ENCODE data around the gene CHAF1B. TPM values are rescaled to one million over a fixed set of nuclear protein-coding genes. Genes with fewer than 3 reads are reported as not detected.

The CHAF1B gene
- total RNA-seq, 2 experiments from 2014 or later: 4.5 to 4.8 TPM

- Histone ChIP-seq H3K9me3 (ENCODE audit: control insufficient read depth in 1 of 2, insufficient read depth in 1 of 2, low read length in 2 of 2) (no peaks in the 10 kb centered on the region), H3K36me3 (ENCODE audit: insufficient read depth, low read length) (no peaks in the 10 kb centered on the region), H3K27me3 (ENCODE audit: control insufficient read depth in 1 of 2, insufficient read depth in 2 of 2, low read length in 2 of 2) (peaks cover 0 to 3% of the 10 kb centered on the region in 2 experiments), H3K27ac (ENCODE audit: low read depth in 1 of 2, low read length in 2 of 2) (no peak overlapping the region), H3K4me3 (ENCODE audit: low read length) (no peak overlapping the region), H3K4me1 (ENCODE audit: insufficient read depth, low read length) (no peaks in the 10 kb centered on the region)
- ATAC-seq (ENCODE audit: poor library complexity) (no peak), DNase-seq (no peak)
- Mint-ChIP-seq H3K27ac (no peak overlapping the region), H3K36me3 (ENCODE audit: low read depth) (no peaks in the 10 kb centered on the region), H3K9me3 (no peaks in the 10 kb centered on the region), H3K4me1 (ENCODE audit: low read depth) (no peaks in the 10 kb centered on the region), H3K4me3 (no peak overlapping the region), H3K27me3 (no peaks in the 10 kb centered on the region)
- ChIA-PET POLR2A (no interaction called here), CTCF (no interaction called here)
- TF ChIP-seq CTCF (IDR thresholded peaks at IDR 0.05): no peak
- intact Hi-C loops (cut with DNase I, micrococcal nuclease): no loop called here
Measured at GRCh38 chr21:36451506-36451905, 66.3 kb downstream of the CHAF1B start.

GRCh38 chr21:36452281-36452825, 67.2 kb downstream of the CHAF1B start:
- no peak overlapping the region for H3K27ac Mint-ChIP-seq
- H3K4me1 ChIP-seq (ENCODE audit: insufficient read depth, low read length): no peaks in the 10 kb centered on the region
- intact Hi-C loops (cut with DNase I, micrococcal nuclease): no loop called here
- no peak overlapping the region for H3K27ac ChIP-seq (ENCODE audit: low read depth in 1 of 2, low read length in 2 of 2)
- TF ChIP-seq CTCF (IDR thresholded peaks at IDR 0.05): no peak
- no peaks in the 10 kb centered on the region for H3K36me3 Mint-ChIP-seq (ENCODE audit: low read depth)
- ChIA-PET POLR2A (no interaction called here), CTCF (no interaction called here)
- H3K36me3 ChIP-seq (ENCODE audit: insufficient read depth, low read length): no peaks in the 10 kb centered on the region
- H3K27me3 ChIP-seq (ENCODE audit: control insufficient read depth in 1 of 2, insufficient read depth in 2 of 2, low read length in 2 of 2): no peaks in the 10 kb centered on the region
- no peak overlapping the region for H3K4me3 ChIP-seq (ENCODE audit: low read length)
- no peak overlapping the region for H3K4me3 Mint-ChIP-seq
- H3K9me3 ChIP-seq (ENCODE audit: control insufficient read depth in 1 of 2, insufficient read depth in 1 of 2, low read length in 2 of 2): no peaks in the 10 kb centered on the region
- no peaks in the 10 kb centered on the region for H3K27me3 Mint-ChIP-seq
- no peaks in the 10 kb centered on the region for H3K9me3 Mint-ChIP-seq
- DNase-seq (no peak), ATAC-seq (ENCODE audit: poor library complexity) (no peak)
- no peaks in the 10 kb centered on the region for H3K4me1 Mint-ChIP-seq (ENCODE audit: low read depth)

DNA sequence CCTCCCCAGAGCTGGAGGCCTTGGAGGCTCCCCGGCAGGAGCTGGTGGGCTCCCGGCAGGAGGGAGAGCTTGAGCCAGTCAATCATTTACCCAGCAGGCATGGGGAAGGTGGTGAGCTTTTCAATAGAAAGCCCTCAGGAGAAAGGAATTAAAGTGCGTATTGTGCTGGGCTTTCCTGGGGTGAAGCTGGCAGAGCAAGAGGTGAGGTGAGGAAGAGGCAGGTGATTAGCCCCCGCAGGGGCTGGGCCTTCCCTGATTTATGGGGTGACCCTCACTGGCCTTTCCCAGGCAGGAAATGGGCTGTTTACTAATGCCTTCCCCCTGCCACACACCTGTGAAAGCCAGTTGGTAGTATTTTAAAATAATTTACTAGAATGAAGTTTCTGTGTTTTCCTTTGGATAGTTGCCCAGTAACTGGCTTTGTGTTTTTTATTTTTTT, 68.9 kb downstream of the CHAF1B start:
- no peak overlapping the region for H3K27ac Mint-ChIP-seq
- no peaks in the 10 kb centered on the region for H3K4me1 ChIP-seq (ENCODE audit: insufficient read depth, low read length)
- H3K36me3 Mint-ChIP-seq (ENCODE audit: low read depth): no peaks in the 10 kb centered on the region
- no peaks in the 10 kb centered on the region for H3K36me3 ChIP-seq (ENCODE audit: insufficient read depth, low read length)
- H3K4me1 Mint-ChIP-seq (ENCODE audit: low read depth): no peaks in the 10 kb centered on the region
- DNase-seq (no peak), ATAC-seq (ENCODE audit: poor library complexity) (no peak)
- no peak overlapping the region for H3K4me3 ChIP-seq (ENCODE audit: low read length)
- H3K4me3 Mint-ChIP-seq: no peak overlapping the region
- H3K27me3 ChIP-seq (ENCODE audit: control insufficient read depth in 1 of 2, insufficient read depth in 2 of 2, low read length in 2 of 2): no peaks in the 10 kb centered on the region
- CTCF ChIA-PET: interaction anchor here (0.5 kb wide), 1 partner anchor 83 kb away, joined by 3 read pairs; no protein-coding TSS in a partner anchor
- no peaks in the 10 kb centered on the region for H3K9me3 Mint-ChIP-seq
- no peaks in the 10 kb centered on the region for H3K9me3 ChIP-seq (ENCODE audit: control insufficient read depth in 1 of 2, insufficient read depth in 1 of 2, low read length in 2 of 2)
- no peak for TF ChIP-seq CTCF (IDR thresholded peaks at IDR 0.05)
- H3K27ac ChIP-seq (ENCODE audit: low read depth in 1 of 2, low read length in 2 of 2): no peak overlapping the region
- intact Hi-C loops (cut with DNase I, micrococcal nuclease): no loop called here
- no peaks in the 10 kb centered on the region for H3K27me3 Mint-ChIP-seq
- POLR2A ChIA-PET: no interaction called here

All from CD4-positive, alpha-beta T cell (primary cell).